G401 (cell line): ENCODE results near the gene PTPRN2. TPM values are rescaled to one million over a fixed set of nuclear protein-coding genes. Genes with fewer than 3 reads are reported as not detected.

ENCODE experiments used
- DNase-seq: peaks from one replicate; pipeline ENCODE4 v3.0.0-alpha.2; 2015; ENCODE audit warnings: low spot score
- in situ Hi-C: cut with HindIII; loops from 2 replicates; pipeline ENCODE4 v1.10.0; 2016; ENCODE audit warnings: low sequenced_read_pairs, mixed read lengths
- total RNA-seq: library from RNA; depleted of rRNA; stranded (reverse); fragments of >200 nt; shearing (Covaris generic); gene quantifications from 2 replicates; pipeline ENCODE4 v1.2.3, GENCODE V29; 2014

PTPRN2 gene
- total RNA-seq, 1 experiment from 2014 or later: not detected

GRCh38 chr7:158582089-158582456 lies 5.5 kb downstream of the PTPRN2 start:
- in situ Hi-C loops: no loop called here
- DNase-seq: no peak

GRCh38 chr7:158581440-158582088 lies 6.1 kb downstream of the PTPRN2 start:
- in situ Hi-C loops: no loop called here
- no peak for DNase-seq

- in situ Hi-C loops: no loop called here
- DNase-seq: no peak
Observed at GRCh38 chr7:158579662-158580646, 7.7 kb downstream of the PTPRN2 start.

GRCh38 chr7:158576050-158576762 lies 11.4 kb downstream of the PTPRN2 start:
- DNase-seq: no peak
- in situ Hi-C loops: no loop called here

GRCh38 chr7:158574308-158575036 lies 13.2 kb downstream of the PTPRN2 start:
- in situ Hi-C loops: no loop called here
- DNase-seq: no peak

GRCh38 chr7:158573310-158573709 lies 14.3 kb downstream of the PTPRN2 start:
- no peak for DNase-seq
- in situ Hi-C loops: no loop called here

- in situ Hi-C loops: no loop called here
- no peak for DNase-seq
Observed at GRCh38 chr7:158572000-158572828, 15.4 kb downstream of the PTPRN2 start.

- in situ Hi-C loops: no loop called here
- DNase-seq: no peak
Observed at GRCh38 chr7:158570449-158571170, 17.0 kb downstream of the PTPRN2 start.

GRCh38 chr7:158569858-158570323 lies 17.7 kb downstream of the PTPRN2 start:
- in situ Hi-C loops: no loop called here
- no peak for DNase-seq

GRCh38 chr7:158568974-158569857 lies 18.4 kb downstream of the PTPRN2 start:
- in situ Hi-C loops: no loop called here
- DNase-seq: no peak

- no peak for DNase-seq
- in situ Hi-C loops: no loop called here
Observed at GRCh38 chr7:158567153-158567603, 20.4 kb downstream of the PTPRN2 start.

- in situ Hi-C loops: no loop called here
Observed at GRCh38 chr7:158564663-158565035, 23.0 kb downstream of the PTPRN2 start.

GRCh38 chr7:158563911-158564662 lies 23.5 kb downstream of the PTPRN2 start:
- in situ Hi-C loops: no loop called here
- DNase-seq: no peak

More at GRCh38 chr7:158564663-158565035, 23.0 kb downstream of the PTPRN2 start:
- DNase-seq: no peak

- DNase-seq: no peak
- in situ Hi-C loops: no loop called here
Observed at GRCh38 chr7:158563051-158563450, 24.6 kb downstream of the PTPRN2 start.

GRCh38 chr7:158562517-158562916 lies 25.1 kb downstream of the PTPRN2 start:
- DNase-seq: no peak
- in situ Hi-C loops: no loop called here

GRCh38 chr7:158561659-158562058 lies 26.0 kb downstream of the PTPRN2 start:
- DNase-seq: no peak
- in situ Hi-C loops: no loop called here
